NCI-H1436 (cell line): ENCODE measurements around the gene NHLRC3.
"Not testable (repeated sequence)": the region's sequence is repeated elsewhere in the genome, so short reads cannot be mapped to it uniquely, and the experiment has no call there.

ENCODE experiments used
- DNase-seq: peaks from one replicate; lab custom pipeline; 2025; lab: John Stamatoyannopoulos, UW

Gene NHLRC3

DNA sequence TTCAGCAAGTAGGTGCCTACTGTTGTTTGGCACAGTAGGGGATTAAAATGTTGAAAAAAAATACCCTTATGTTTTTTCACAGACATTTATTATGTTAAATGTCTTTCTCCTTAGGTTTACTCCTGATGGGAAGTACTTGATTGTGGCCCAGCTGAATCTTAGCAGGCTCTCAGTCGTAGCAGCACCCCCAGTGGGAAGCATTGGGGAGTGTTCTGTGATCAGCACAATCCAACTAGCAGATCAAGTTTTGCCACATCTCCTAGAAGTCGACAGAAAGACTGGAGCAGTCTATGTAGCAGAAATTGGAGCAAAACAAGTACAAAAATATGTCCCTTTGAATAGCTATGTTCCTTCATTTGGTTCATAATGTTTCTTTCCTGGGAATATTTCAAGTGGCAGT is 9.3 kb downstream of the NHLRC3 start:
- DNase-seq: no peak

DNA sequence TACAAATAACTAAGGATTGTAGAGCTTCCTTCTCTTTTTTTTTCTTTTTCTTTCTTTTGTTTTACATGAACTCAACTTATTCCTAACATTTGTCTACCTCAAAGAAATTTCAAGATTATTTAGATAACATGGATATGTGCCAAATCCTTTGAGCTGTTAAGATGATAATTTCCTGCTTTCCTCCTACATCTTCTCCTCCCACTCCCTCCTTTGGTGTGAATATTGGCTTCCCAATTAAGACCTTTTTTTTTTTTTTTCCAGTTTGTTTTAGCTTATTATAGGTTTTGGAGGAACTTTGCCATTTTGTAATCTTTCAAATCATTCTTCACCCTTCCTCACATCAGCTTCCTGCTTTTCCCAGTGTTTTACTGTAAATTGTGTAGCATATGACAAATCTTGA is 10.6 kb downstream of the NHLRC3 start:
- DNase-seq: no peak

DNA sequence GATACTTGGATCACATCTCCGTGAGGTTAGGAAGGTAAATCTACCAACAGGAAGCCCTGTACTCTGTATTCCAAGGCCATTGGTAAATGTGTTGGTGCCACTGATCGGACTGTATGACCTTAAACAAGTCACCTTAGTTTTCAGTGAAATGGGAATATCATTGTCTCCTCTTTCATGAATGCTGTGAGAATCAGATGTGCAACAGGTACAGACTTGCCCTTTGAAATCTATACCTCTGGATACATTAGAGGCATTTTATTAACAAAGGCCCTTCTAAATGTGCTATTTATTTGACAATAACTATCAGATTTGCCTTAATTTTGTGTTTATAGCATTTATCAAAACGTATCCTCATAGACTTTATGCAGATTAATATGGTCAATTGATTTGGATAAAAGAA is 11.0 kb downstream of the NHLRC3 start:
- DNase-seq: no peak

DNA sequence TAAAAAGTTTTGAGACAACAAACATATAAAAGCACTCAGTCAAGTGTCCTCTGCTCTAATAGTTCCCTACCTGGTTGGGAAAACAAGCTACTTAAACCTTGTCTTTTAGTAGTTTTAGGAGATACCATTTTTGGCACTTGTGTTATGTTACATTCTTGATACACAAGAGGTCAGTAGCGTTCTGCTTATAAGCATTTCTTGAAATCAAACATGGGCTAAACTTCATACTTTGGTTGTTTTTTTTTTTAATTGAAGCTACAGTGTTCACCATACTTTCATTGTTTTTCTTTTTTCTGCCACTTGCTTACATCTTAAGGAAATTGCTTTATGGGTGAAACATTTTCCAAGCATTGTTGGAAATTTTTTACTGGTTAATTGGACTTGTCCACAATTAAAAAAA is 12.9 kb downstream of the NHLRC3 start:
- peak; percentile 1 for DNase-seq

DNA sequence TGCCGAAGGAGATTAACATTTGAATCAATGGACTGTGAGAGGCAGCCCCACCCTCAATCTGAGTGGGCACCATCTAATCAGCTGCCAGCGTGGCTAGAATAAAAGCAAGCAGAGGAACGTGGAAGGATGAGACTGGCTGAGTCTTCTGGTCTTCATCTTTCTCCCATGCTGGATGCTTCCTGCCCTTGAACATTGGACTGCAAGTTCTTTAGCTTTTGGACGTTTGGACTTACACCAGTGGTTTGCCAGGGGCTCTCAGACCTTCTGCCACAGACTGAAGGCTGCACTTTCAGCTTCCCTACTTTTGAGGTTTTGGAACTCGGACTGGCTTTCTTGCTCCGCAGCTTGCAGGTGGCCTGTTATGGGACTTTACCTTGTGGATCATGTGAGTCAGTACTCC is 14.7 kb downstream of the NHLRC3 start:
- DNase-seq: no peak

DNA sequence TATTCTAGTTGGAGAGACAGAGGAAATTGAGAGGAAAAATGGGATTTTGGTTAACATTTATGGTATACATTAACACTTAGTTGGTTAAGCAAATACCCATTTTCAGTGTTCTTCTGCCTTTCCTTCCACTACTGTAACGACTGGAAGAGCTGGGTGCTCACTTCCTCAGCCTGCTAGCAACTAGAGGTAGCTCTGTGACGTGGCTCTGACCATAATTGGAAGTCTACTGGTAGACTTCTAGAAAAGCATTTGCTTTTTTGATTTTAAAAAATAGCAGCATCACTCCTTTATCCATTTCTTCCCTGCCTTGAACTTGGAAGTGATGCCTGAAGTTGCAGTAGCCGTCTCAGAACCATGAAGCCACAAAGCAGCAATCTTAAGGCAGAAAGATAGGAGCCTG is 15.9 kb downstream of the NHLRC3 start:
- no peak for DNase-seq

DNA sequence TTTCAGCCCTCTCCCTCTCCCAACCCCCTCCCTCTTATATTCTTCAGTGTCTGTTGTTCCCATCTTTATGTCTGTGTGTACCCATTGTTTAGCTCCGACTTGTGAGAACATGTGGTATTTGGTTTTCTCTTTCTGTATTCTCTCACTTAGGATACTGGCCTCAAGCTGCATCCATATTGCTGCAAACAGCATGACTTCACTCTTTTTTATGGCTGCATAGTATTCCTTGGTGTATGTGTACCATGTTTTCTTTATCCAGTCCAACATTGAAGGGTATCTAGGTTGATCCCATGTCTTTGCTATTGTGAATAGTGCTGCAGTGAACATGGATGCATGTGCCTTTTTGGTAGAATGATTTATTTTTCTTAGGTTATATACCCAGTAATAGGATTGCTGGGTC is 17.8 kb downstream of the NHLRC3 start:
- DNase-seq: no peak

DNA sequence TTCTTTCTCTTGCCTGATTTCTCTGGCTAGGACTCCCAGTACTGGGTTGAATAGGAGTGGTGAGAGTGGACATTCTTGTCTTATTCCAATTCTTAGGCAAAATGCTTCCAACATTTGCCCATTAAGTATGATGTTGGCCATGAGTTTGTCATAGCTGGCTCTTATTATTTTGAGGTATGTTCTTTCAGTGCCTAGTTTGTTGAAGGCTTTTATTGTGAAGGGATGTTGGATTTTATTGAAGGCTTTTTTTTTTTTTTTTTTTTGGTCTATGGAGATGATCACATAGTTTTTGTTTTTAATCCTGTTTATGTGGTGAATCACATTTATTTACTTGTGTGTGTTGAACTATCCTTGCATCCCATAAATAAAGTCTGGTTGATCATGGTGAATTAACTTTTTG is 19.8 kb downstream of the NHLRC3 start:
- DNase-seq: no peak

DNA sequence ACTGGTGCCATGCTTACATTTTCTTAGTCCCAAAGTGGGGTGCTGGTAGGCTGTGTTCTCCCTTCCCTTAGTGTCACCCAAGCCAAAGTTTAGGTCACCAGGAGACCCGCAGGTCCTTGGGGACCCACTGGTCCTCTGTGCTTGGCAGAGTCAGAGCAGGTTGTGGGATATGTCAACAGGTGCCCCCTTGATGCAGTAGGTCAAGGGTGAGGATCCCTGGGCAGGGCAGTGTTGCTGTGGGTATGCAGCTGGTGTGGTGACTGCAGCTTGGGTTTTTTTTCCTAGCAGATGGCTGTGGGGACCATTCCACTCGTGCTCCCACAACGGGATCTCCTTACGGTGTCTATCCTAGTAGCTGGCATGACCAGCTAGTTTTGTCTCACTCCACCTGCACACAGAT is 23.7 kb downstream of the NHLRC3 start:
- DNase-seq: no peak

DNA sequence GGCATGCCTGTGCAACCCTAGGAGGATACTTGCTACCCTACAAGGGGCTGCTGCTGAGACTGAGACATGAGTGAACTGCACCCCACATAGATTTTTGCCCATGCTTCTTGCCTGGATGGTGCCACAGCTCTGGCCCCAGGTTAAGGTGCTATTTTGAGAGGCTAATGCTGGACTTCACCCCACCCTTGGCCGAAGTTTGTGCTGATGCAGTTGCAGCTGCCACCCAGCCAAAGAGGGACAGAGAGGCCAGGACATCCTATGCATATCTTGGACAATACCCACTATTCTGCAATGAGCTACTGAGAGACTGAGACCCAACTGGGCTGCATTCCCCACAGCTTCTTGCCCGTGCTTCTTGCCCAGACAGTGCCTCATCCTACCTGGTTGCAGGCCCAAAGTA is 34.6 kb downstream of the NHLRC3 start:
- DNase-seq: no peak

DNA sequence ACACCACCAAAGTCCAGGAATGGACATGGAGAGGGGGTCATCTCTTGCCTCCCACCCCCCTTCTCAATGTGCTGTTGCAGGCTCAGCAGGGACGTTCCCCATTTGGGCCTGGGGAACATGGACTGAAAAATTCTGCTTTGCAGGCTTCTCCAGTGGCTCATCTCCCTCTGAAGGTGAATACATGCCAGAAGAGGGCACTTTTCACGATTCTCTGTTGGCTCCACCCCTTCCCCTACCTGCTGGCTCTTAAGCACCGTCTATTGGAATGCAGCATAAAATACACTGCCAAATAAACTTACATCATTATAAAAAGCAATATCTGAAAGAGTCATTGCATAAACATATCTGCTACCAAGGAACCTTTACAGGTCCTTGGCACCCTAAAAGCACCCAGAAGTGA is 35.7 kb downstream of the NHLRC3 start:
- no peak for DNase-seq

DNA sequence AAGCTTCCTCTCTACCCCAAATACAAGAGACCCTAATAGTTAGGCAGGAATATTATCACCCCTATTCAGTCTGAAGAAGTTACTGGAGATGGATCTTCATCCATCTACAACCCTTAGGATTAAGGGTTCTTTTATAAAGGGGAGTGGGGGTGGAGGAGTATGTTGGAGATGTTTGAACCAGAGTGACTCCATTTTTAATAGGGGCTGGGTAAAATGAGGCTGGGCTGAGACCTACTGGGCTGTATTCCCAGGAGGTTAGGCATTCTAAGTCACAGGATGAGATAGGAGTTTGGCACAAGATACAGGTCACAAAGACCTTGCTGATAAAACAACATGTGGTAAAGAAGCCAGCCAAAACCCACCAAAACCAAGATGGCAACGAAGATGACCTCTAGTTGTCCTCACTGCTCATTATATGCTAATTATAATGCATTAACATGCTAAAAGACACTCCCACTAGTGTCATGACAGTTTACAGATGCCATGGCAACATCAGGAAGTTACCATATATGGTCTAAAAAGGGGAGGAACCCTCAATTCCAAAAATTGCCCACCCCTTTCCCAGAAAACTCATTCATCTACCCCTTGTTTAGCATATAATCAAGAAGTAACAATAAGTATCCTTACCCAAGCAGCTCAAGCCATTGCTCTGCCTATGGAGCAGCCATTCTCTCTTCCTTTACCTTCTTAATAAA is 48.1 kb downstream of the NHLRC3 start:
- DNase-seq: not testable (repeated sequence)

DNA sequence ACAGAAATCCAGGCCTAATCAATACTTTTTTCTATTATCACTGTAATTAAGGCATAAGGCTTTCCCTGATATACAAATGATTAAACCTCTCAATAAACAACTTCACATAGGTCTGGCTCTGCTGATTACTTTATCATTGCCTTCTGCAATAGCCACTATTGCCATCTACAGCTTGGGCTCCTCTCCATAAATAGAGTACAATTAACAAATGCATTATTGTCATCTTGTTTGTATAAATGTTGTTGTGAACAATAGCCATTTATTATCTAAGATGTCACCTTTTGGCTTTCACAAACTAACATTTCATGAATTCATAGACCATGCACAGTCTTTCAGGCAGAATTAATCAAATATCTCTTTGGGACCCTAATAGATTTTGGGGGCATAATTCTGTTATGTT is 53.3 kb downstream of the NHLRC3 start:
- no peak for DNase-seq

DNA sequence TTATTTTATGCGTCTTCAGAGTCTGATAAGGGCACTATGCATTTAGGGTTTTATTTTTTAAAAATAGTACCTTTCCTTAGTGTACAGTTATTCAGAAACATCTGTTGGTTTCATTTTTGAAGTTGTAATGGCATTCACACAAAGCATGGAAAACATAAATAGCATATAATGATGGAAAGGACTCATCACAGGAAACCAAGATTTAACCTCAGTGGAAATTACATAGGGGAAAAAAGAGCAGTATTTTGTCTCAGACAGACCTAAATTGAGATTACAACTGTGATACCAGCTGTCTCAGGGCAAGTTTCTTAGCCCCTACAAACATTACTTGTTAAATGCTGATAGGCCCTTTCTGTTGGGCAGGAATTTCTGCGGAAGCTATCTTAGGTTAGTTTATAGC is 57.2 kb downstream of the NHLRC3 start:
- no peak for DNase-seq

DNA sequence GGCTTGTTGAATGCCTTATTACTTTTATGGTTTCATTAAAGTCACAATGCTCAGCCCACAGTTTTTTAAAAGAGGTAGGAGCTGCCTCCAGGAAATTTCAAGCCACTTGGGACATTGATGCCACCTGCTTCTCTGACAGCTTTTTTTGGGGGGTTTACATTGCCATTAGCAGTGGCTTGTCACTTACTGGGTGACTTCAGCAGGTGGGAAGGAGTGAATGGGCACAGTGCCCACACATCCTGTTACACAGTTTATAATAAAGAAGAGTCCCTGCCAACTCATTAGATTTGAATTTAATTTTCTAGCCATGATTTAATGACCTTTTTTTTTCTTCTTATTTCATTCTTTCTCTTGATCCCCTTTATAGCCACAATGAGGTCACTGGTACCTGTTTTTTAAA is 61.0 kb downstream of the NHLRC3 start:
- DNase-seq: peak; percentile 63
